ENCODE results near the gene NCAPG2.

NCAPG2 gene

GRCh38 chr7:158683541-158683940, 21.1 kb downstream of the NCAPG2 start:
- peaks cover 15% of the 10 kb centered on the region for H3K4me1 ChIP-seq (ENCODE audit: low read depth, poor library complexity, severe bottlenecking)
- H3K36me3 ChIP-seq (ENCODE audit: insufficient read depth): peaks cover 40% of the 10 kb centered on the region; the same call in 1 of the 2 replicates
- TF ChIP-seq CTCF (conservative IDR thresholded peaks at IDR 0.05; ENCODE audit: low read depth, low read length): no peak
- H3K9ac ChIP-seq: no peak overlapping the region
- no peak overlapping the region for H3K4me2 ChIP-seq
- H4K20me1 ChIP-seq (ENCODE audit: insufficient read depth): no peaks in the 10 kb centered on the region
- no peaks in the 10 kb centered on the region for H3K79me2 ChIP-seq (ENCODE audit: insufficient read depth, low read depth)
- no peaks in the 10 kb centered on the region for H3K27me3 ChIP-seq (ENCODE audit: insufficient read depth, low read depth)
- no peak overlapping the region for H3K4me3 ChIP-seq (IDR thresholded peaks at IDR 0.05; ENCODE audit: insufficient read depth, low read depth, low read length)
- no peak overlapping the region for H2AFZ ChIP-seq (ENCODE audit: low read depth)
- no peak overlapping the region for H3K27ac ChIP-seq

GRCh38 chr7:158682456-158682855, 22.1 kb downstream of the NCAPG2 start:
- Histone ChIP-seq H3K4me3 (IDR thresholded peaks at IDR 0.05; ENCODE audit: insufficient read depth, low read depth, low read length) (no peak overlapping the region), H3K4me2 (no peak overlapping the region), H3K27ac (no peak overlapping the region), H3K79me2 (ENCODE audit: insufficient read depth, low read depth) (no peaks in the 10 kb centered on the region), H3K27me3 (ENCODE audit: insufficient read depth, low read depth) (no peaks in the 10 kb centered on the region), H3K36me3 (ENCODE audit: insufficient read depth) (peaks cover 31% of the 10 kb centered on the region; the same call in 1 of the 2 replicates), H2AFZ (ENCODE audit: low read depth) (no peak overlapping the region), H4K20me1 (ENCODE audit: insufficient read depth) (no peaks in the 10 kb centered on the region), H3K9ac (no peak overlapping the region), H3K4me1 (ENCODE audit: low read depth, poor library complexity, severe bottlenecking) (peaks cover 15% of the 10 kb centered on the region)
- TF ChIP-seq CTCF (conservative IDR thresholded peaks at IDR 0.05; ENCODE audit: low read depth, low read length): no peak

GRCh38 chr7:158680754-158681153, 23.9 kb downstream of the NCAPG2 start:
- H3K27me3 ChIP-seq (ENCODE audit: insufficient read depth, low read depth): no peaks in the 10 kb centered on the region
- H2AFZ ChIP-seq (ENCODE audit: low read depth): no peak overlapping the region
- no peak overlapping the region for H3K27ac ChIP-seq
- H3K4me1 ChIP-seq (ENCODE audit: low read depth, poor library complexity, severe bottlenecking): peaks cover 15% of the 10 kb centered on the region
- H3K79me2 ChIP-seq (ENCODE audit: insufficient read depth, low read depth): no peaks in the 10 kb centered on the region
- H3K9ac ChIP-seq: no peak overlapping the region
- TF ChIP-seq CTCF (conservative IDR thresholded peaks at IDR 0.05; ENCODE audit: low read depth, low read length): no peak
- no peak overlapping the region for H3K4me2 ChIP-seq
- no peaks in the 10 kb centered on the region for H4K20me1 ChIP-seq (ENCODE audit: insufficient read depth)
- no peak overlapping the region for H3K4me3 ChIP-seq (IDR thresholded peaks at IDR 0.05; ENCODE audit: insufficient read depth, low read depth, low read length)
- H3K36me3 ChIP-seq (ENCODE audit: insufficient read depth): peaks cover 27% of the 10 kb centered on the region; the same call in 1 of the 2 replicates

GRCh38 chr7:158676906-158677305, 27.7 kb downstream of the NCAPG2 start:
- no peak for TF ChIP-seq CTCF (conservative IDR thresholded peaks at IDR 0.05; ENCODE audit: low read depth, low read length)
- Histone ChIP-seq H4K20me1 (ENCODE audit: insufficient read depth) (no peaks in the 10 kb centered on the region), H3K4me2 (no peak overlapping the region), H3K27ac (no peak overlapping the region), H3K9ac (no peak overlapping the region), H3K36me3 (ENCODE audit: insufficient read depth) (peaks cover 12% of the 10 kb centered on the region; the same call in 1 of the 2 replicates), H3K27me3 (ENCODE audit: insufficient read depth, low read depth) (no peaks in the 10 kb centered on the region), H3K79me2 (ENCODE audit: insufficient read depth, low read depth) (no peaks in the 10 kb centered on the region), H2AFZ (ENCODE audit: low read depth) (no peak overlapping the region), H3K4me3 (IDR thresholded peaks at IDR 0.05; ENCODE audit: insufficient read depth, low read depth, low read length) (no peak overlapping the region), H3K4me1 (ENCODE audit: low read depth, poor library complexity, severe bottlenecking) (no peaks in the 10 kb centered on the region)
